HG02623 (cell line): ENCODE results near the gene FANCD2.
"Not testable (repeated sequence)": the region's sequence is repeated elsewhere in the genome, so short reads cannot be mapped to it uniquely, and the experiment has no call there.

Source experiments
- ATAC-seq: cut with Tn5 transposase; IDR thresholded peaks from one replicate; pipeline ENCODE4 v1.9.1; 2021; ENCODE audit warnings: moderate library complexity; ENCODE audit not compliant: unreplicated experiment

Gene FANCD2

GRCh38 chr3:10012106-10012505 is 14.1 kb upstream of the FANCD2 start:
- ATAC-seq: no peak

DNA sequence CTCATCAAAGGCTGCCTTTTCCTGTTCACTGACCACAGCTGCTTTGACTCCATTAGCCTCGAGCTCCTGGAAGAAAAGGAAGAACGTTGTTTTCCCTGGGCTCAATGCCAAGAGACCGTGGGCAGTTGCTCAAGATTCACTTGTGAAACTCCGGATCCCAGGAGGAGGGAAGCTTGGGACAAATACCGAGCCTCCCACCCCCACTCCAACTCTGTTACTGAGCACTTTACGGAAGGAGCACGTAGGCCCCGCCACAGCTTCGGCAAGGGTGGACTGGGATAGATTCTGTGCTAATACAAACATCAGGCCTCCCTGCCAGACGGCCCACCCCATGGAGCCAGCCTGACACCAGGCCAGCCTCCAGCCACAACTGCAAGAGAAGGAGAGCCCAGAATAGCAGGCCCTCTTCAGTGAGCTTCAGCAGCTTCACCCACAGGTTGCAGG is 10.8 kb upstream of the FANCD2 start:
- ATAC-seq: no peak

- no peak for ATAC-seq
Measured at GRCh38 chr3:10017636-10018292, 8.5 kb upstream of the FANCD2 start.

DNA sequence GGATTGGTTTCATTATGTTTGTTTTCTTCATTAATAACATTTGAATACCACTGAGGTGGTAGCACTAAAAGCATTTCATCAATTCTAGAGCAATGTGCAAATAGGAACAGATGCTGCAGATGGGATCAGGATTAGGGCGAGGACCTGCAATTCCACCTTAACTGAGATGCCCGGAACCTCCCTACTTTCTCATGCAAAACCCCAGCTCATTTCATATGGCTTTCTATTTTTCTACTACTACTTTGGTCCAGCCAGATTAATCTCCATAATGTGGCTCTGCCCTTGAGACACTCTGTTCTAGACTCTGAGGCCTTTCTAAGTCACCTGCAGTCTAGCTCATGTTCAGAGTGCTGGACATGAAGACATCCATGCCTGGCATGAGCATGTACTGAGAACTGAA is 7.4 kb upstream of the FANCD2 start:
- ATAC-seq: not testable (repeated sequence)

DNA sequence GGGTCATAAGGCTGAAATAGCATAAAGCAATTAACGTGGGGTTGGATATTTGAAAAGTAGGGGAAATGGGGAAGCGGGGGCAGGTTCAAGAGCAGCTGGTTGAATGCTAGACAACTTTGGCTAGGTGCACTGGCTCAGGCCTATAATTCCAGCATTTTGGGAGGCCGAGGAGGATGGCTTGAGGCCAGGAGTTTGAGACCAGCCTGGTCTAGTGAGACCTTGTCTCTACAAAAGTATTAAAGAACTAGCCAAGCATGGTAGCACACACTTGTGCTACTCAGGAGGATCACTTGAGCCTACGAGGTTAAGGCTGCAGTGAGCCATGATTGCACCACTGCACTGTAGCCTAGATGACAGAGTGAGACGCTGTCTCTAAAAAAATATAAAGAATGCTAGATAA is 6.9 kb upstream of the FANCD2 start:
- ATAC-seq: no peak

- no peak for ATAC-seq
Measured at GRCh38 chr3:10021856-10022775, 4.1 kb upstream of the FANCD2 start.

DNA sequence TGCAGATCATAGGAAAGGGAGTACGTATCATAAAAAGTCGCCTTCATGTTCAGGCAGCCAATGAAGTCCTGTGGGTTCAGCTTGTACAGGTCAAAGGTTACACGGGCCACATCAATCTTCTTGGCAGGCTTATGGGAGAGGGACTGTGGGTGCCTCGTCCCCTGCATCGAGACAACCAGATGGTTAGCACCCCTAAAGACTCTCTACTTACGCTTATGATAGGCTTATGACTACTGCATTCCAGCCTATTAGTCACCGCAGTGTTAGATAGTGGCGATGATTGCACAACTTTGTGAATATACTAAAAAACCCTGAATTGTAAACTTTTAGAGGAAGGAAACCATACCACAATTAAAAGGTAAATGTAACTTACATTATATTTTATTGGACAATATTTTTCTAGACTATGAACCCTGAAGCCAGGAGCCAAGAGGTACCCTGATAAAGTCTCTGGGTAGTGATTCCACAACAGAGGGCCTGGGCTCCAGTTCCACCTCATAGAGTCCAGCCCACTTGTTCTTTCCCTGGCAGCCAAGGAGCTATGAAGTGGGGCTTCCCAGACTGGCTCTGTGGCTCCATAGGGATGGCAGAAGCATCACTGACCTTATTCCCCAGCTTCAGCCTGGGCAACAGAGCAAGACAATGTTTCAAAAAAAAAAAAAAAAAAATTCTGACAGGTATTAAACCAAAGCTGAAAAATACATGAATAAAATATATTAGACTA is 2.5 kb upstream of the FANCD2 start:
- ATAC-seq: no peak

GRCh38 chr3:10025205-10026083 is 793 bp upstream of the FANCD2 start:
- ATAC-seq: no peak

DNA sequence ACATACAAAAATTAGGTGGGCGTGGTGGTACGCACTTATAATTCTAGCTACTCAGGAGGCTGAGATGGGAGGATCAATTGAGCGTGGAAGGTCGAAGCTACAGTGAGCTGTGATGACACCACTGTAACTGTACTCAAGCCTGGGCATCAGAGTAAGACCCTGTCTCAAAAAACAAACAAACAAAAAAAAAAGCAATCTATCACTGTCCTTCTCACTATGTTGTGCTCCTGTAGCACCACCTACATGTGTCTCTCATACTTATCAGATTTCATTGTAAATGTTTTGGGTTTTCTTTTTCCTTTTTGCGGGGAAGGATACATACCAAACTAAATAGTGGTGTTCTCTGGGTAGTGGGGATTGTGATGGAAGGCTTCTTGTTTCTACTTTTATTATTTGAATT is 14.8 kb downstream of the FANCD2 start:
- ATAC-seq: no peak

GRCh38 chr3:10047876-10048275 is 21.6 kb downstream of the FANCD2 start:
- no peak for ATAC-seq

DNA sequence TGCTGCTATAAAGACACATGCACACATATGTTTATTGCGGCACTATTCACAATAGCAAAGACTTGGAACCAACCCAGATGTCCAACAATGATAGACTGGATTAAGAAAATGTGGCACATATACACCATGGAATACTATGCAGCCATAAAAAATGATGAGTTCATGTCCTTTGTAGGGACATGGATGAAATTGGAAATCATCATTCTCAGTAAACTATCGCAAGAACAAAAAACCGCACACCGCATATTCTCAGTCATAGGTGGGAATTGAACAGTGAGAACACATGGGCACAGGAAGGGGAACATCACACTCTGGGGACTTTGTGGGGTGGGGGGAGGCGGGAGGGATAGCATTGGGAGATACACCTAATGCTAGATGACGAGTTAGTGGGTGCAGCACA is 26.8 kb downstream of the FANCD2 start:
- ATAC-seq: not testable (repeated sequence)

GRCh38 chr3:10055097-10055496 is 28.9 kb downstream of the FANCD2 start:
- ATAC-seq: no peak

DNA sequence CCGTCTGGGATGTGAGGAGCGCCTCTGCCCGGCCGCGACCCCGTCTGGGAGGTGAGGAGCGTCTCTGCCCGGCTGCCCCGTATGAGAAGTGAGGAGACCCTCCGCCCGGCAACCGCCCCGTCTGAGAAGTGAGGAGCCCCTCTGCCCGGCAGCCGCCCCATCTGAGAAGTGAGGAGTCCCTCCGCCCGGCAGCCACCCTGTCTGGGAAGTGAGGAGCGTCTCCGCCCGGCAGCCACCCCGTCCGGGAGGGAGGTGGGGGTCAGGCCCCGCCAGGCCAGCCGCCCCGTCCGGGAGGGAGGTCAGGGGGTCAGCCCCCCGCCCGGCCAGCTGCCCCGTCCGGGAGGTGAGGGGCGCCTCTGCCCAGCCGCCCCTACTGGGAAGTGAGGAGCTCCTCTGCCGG is 43.8 kb downstream of the FANCD2 start:
- not testable (repeated sequence) for ATAC-seq

- ATAC-seq: no peak
Measured at GRCh38 chr3:10074666-10075065, 48.4 kb downstream of the FANCD2 start.

- no peak for ATAC-seq
Measured at GRCh38 chr3:10081871-10082270, 55.6 kb downstream of the FANCD2 start.

- ATAC-seq: no peak
Measured at GRCh38 chr3:10085738-10086137, 59.5 kb downstream of the FANCD2 start.

DNA sequence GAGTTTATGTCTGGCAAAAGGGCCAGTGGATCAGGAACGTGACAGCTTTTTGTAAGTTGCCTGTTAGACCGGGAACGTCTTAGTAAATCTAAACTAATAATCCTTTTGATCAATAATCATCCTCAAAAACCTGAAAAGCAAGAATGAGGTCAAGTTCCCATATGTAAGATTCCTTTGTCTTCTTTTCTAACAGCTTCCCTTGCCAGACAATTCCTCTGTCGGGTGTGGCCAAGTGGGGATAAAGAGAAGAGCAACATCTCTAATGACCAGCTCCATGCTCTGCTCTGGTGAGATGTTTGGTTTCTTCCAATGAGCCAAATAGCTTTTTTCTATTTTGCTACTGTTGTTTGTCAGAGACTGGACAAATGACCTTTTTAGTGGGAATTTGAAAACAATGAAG is 62.0 kb downstream of the FANCD2 start:
- ATAC-seq: no peak

DNA sequence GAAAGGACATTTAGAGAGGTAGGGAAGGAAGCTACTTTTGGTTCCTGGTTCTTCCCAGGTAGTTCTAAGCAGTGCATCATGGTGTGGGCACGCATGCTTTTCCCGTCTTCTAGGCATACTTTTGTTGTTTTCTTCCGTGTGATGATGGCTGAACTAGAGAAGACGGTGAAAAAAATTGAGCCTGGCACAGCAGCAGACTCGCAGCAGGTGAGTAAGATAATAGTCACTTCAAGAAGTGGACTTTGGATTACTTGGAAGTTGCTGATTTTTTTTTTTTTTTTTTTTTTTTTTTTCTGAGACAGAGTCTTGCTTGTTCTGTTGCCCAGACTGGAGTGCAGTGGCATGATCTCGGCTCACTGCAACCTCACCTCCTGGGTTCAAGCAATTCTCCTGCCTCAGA is 63.9 kb downstream of the FANCD2 start:
- no peak for ATAC-seq

- ATAC-seq: not testable (repeated sequence)
Measured at GRCh38 chr3:10090774-10091173, 64.5 kb downstream of the FANCD2 start.

DNA sequence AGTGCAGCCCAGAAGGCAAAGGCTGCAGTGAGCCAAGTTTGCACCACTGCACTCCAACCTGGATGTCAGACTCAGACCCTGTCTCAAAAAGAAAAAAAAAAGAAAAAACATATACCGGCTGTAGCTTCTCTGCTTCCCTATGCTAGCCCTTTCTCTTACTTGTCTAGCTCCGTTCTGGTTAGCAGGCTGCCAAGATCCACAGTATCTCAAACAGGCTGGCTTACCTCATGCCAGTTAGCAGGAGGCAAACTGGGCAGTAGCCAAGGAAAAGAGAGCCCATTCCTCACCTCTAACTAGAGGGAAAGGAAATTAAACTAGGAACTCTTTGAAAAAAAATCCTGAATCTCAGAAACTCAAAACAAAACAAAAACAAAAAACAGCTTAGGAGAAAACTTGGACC is 65.2 kb downstream of the FANCD2 start:
- not testable (repeated sequence) for ATAC-seq

GRCh38 chr3:10093678-10094077 is 67.4 kb downstream of the FANCD2 start:
- ATAC-seq: no peak
